ENCODE measurements around the gene GFRA3. TPM values are rescaled to one million over a fixed set of nuclear protein-coding genes. Genes with fewer than 3 reads are reported as not detected.

GFRA3 gene
- total RNA-seq, 5 donors from 2014 or later (not counting 1 experiment from before 2014, with no cell fraction given), result not detected

DNA sequence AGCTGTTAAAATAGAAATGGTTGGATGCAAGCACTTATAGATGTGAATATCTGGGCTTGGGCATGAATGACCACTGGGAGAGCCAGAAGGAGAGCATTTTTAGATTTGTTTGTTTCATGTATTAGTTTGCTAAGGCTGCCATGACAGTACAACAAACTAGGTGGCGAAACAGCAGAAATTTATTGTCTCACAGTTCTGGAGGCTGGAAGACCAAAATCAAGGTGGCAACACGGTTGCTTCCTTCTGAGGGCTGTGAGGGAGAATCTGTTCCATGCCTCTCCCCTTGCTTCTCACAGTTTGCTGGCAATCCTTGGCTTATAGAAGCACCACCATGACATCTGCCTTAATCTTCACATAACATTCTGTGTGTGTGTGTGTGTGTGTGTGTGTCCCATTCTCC lies 41.1 kb downstream of the GFRA3 start:
- no CpG with 5 or more reads among the region's 2 CpGs for WGBS (ENCODE audit: insufficient coverage)
- Mint-ChIP-seq H3K27ac (no peak overlapping the region), H3K4me1 (no peaks in the 10 kb centered on the region), H3K4me3 (no peak overlapping the region), H3K27me3 (peaks cover 13 to 21% of the 10 kb centered on the region in 2 donors), H3K9me3 (no peaks in the 10 kb centered on the region), H3K36me3 (no peaks in the 10 kb centered on the region)
- ChIA-PET CTCF (interaction anchor here in 1 of 2 donors (0.6 kb wide), 1 partner anchor 1029 kb away, joined by 4 read pairs; no protein-coding TSS in a partner anchor), POLR2A (no interaction called here)
- DNase-seq (no peak), ATAC-seq (replicated peaks in 1 of 4) (no peak)
- no peak overlapping the region for H3K27ac ChIP-seq (ENCODE audit: low read length)
- no peaks in the 10 kb centered on the region for H3K36me3 ChIP-seq (ENCODE audit: control insufficient read depth in 2 of 2, extremely low read depth in 1 of 2, insufficient read depth in 1 of 2, low read length in 1 of 2)
- no peak overlapping the region for H3K4me3 ChIP-seq (ENCODE audit: control insufficient read depth in 1 of 2, extremely low read depth in 1 of 2, low read length in 1 of 2)
- H3K4me1 ChIP-seq (ENCODE audit: control insufficient read depth in 1 of 2, extremely low read depth in 1 of 2, insufficient read depth in 2 of 2, low read length in 2 of 2), result no peaks in the 10 kb centered on the region
- peaks cover 0 to 14% of the 10 kb centered on the region in 2 experiments for H3K27me3 ChIP-seq (replicated peaks in 1 of 2; ENCODE audit: control insufficient read depth in 2 of 2, extremely low read depth in 1 of 2, insufficient read depth in 2 of 2, low read length in 1 of 2)
- no peaks in the 10 kb centered on the region for H3K9me3 ChIP-seq

DNA sequence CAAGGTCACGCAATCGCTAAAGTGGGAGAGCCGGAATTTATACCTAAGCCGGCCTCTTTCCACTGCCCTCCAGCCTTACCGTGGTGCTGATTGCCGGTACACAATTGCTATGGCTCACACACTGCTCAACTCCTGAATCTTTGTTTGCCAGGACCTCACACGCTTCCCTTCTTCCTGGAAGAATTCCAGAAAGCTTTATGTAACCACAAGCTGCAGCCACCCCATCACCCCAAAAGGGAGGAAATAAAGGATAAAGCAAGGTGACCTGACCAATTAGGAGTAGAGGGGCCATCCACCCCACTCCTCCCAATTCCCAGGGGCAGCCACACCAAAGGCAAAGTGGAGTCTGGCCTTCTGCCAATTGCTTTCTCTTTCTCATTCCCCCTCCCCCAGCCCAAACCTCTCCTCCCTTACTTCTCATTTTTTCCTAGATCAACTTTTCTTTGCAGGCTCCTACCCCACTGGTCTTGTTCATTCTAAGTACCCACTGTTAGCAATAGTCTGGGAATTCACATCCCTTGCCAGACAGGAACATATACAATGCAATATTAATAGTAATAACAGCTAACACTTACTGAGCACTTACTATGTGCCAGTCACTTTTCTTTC lies 43.3 kb downstream of the GFRA3 start:
- ChIA-PET POLR2A (interaction anchor here in 1 of 2 donors (0.7 kb wide), 1 partner anchor 663 kb away, joined by 3 read pairs; no protein-coding TSS in a partner anchor), CTCF (no interaction called here)
- Mint-ChIP-seq H3K27ac (no peak overlapping the region), H3K27me3 (peaks cover 13 to 21% of the 10 kb centered on the region in 2 donors), H3K4me3 (no peak overlapping the region), H3K36me3 (peaks cover under 1% of the 10 kb centered on the region), H3K9me3 (peaks cover 0 to 4% (median under 1%) of the 10 kb centered on the region in 3 donors), H3K4me1 (no peaks in the 10 kb centered on the region)
- H3K4me1 ChIP-seq (ENCODE audit: control insufficient read depth in 1 of 2, extremely low read depth in 1 of 2, insufficient read depth in 2 of 2, low read length in 2 of 2), result no peaks in the 10 kb centered on the region
- ATAC-seq (replicated peaks in 1 of 4) (no peak), DNase-seq (no peak)
- no peak overlapping the region for H3K27ac ChIP-seq (ENCODE audit: low read length)
- H3K36me3 ChIP-seq (ENCODE audit: control insufficient read depth in 2 of 2, extremely low read depth in 1 of 2, insufficient read depth in 1 of 2, low read length in 1 of 2), result no peaks in the 10 kb centered on the region
- H3K4me3 ChIP-seq (ENCODE audit: control insufficient read depth in 1 of 2, extremely low read depth in 1 of 2, low read length in 1 of 2), result no peak overlapping the region
- peaks cover 0 to 14% of the 10 kb centered on the region in 2 experiments for H3K27me3 ChIP-seq (replicated peaks in 1 of 2; ENCODE audit: control insufficient read depth in 2 of 2, extremely low read depth in 1 of 2, insufficient read depth in 2 of 2, low read length in 1 of 2)
- H3K9me3 ChIP-seq, result no peaks in the 10 kb centered on the region
- WGBS (ENCODE audit: insufficient coverage), result 89% methylated on average over 5 of the region's 7 CpGs

GRCh38 chr5:138230261-138230660 lies 44.2 kb downstream of the GFRA3 start:
- Mint-ChIP-seq H3K4me3 (no peak overlapping the region), H3K27ac (no peak overlapping the region), H3K27me3 (peaks cover 13 to 20% of the 10 kb centered on the region in 2 donors), H3K4me1 (no peaks in the 10 kb centered on the region), H3K36me3 (peaks cover 2% of the 10 kb centered on the region), H3K9me3 (peaks cover 0 to 7% (median 6%) of the 10 kb centered on the region in 3 donors)
- no peaks in the 10 kb centered on the region for H3K9me3 ChIP-seq
- CTCF ChIA-PET, result interaction anchor here in 1 of 2 donors (0.7 kb wide), 2 partner anchors 208 to 1974 kb away, joined by 4 read pairs; no protein-coding TSS in a partner anchor
- no peaks in the 10 kb centered on the region for H3K4me1 ChIP-seq (ENCODE audit: control insufficient read depth in 1 of 2, extremely low read depth in 1 of 2, insufficient read depth in 2 of 2, low read length in 2 of 2)
- H3K27ac ChIP-seq (ENCODE audit: low read length), result no peak overlapping the region
- H3K4me3 ChIP-seq (ENCODE audit: control insufficient read depth in 1 of 2, extremely low read depth in 1 of 2, low read length in 1 of 2), result no peak overlapping the region
- no peaks in the 10 kb centered on the region for H3K36me3 ChIP-seq (ENCODE audit: control insufficient read depth in 2 of 2, extremely low read depth in 1 of 2, insufficient read depth in 1 of 2, low read length in 1 of 2)
- POLR2A ChIA-PET, result no interaction called here
- peaks cover 0 to 15% of the 10 kb centered on the region in 2 experiments for H3K27me3 ChIP-seq (replicated peaks in 1 of 2; ENCODE audit: control insufficient read depth in 2 of 2, extremely low read depth in 1 of 2, insufficient read depth in 2 of 2, low read length in 1 of 2)
- DNase-seq, result no peak
- no peak for ATAC-seq (replicated peaks in 1 of 4)

DNA sequence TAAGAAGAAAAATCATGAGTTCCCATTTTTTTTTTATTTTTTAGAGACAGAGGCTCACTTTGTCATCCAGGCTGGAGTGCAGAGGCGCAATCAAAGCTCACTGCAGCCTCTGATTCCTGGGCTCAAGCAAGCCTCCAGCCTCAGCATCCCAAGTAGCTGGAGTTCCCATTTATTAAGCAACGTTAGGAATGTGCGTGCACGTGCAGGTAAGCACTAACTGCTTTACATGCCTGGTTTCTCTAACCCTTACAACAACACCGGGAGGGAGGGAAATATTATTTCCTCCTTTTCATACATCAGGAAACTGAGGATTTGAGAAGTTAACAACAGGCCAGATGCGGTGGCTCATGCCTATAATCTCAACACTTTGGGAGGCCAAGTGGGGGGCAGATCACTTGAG lies 45.0 kb downstream of the GFRA3 start:
- POLR2A ChIA-PET, result interaction anchor here in 1 of 2 donors (0.5 kb wide), 1 partner anchor 273 kb away, joined by 3 read pairs; no protein-coding TSS in a partner anchor
- H3K4me3 Mint-ChIP-seq, result no peak overlapping the region
- H3K4me1 Mint-ChIP-seq, result no peaks in the 10 kb centered on the region
- H3K9me3 Mint-ChIP-seq, result peaks cover 0 to 7% (median 6%) of the 10 kb centered on the region in 3 donors
- Histone ChIP-seq H3K4me1 (ENCODE audit: control insufficient read depth in 1 of 2, extremely low read depth in 1 of 2, insufficient read depth in 2 of 2, low read length in 2 of 2) (no peaks in the 10 kb centered on the region), H3K27me3 (replicated peaks in 1 of 2; ENCODE audit: control insufficient read depth in 2 of 2, extremely low read depth in 1 of 2, insufficient read depth in 2 of 2, low read length in 1 of 2) (peaks cover 0 to 15% of the 10 kb centered on the region in 2 experiments), H3K36me3 (ENCODE audit: control insufficient read depth in 2 of 2, extremely low read depth in 1 of 2, insufficient read depth in 1 of 2, low read length in 1 of 2) (no peaks in the 10 kb centered on the region), H3K9me3 (no peaks in the 10 kb centered on the region), H3K4me3 (ENCODE audit: control insufficient read depth in 1 of 2, extremely low read depth in 1 of 2, low read length in 1 of 2) (no peak overlapping the region), H3K27ac (ENCODE audit: low read length) (no peak overlapping the region)
- WGBS (ENCODE audit: insufficient coverage), result 100% methylated on average over 1 of the region's 6 CpGs
- peaks cover 9 to 21% of the 10 kb centered on the region in 2 donors for H3K27me3 Mint-ChIP-seq
- H3K36me3 Mint-ChIP-seq, result peaks cover 2% of the 10 kb centered on the region
- ATAC-seq (replicated peaks in 1 of 4) (no peak), DNase-seq (no peak)
- H3K27ac Mint-ChIP-seq, result no peak overlapping the region
- CTCF ChIA-PET, result no interaction called here

GRCh38 chr5:138226910-138227309 lies 47.5 kb downstream of the GFRA3 start:
- no peak for ATAC-seq (replicated peaks in 1 of 4)
- H3K27me3 Mint-ChIP-seq, result peaks cover 6 to 16% of the 10 kb centered on the region in 2 donors
- H3K9me3 Mint-ChIP-seq, result peaks cover 0 to 7% (median 6%) of the 10 kb centered on the region in 3 donors
- peak overlapping the region in 1 of 2 donors; percentile 10 for H3K4me3 ChIP-seq (ENCODE audit: control insufficient read depth in 1 of 2, extremely low read depth in 1 of 2, low read length in 1 of 2)
- no peak for DNase-seq
- H3K27ac Mint-ChIP-seq, result no peak overlapping the region
- H3K4me1 Mint-ChIP-seq, result peaks cover 0 to 5% (median 3%) of the 10 kb centered on the region in 3 donors
- peaks cover 3 to 24% of the 10 kb centered on the region in 2 experiments for H3K27me3 ChIP-seq (replicated peaks in 1 of 2; ENCODE audit: control insufficient read depth in 2 of 2, extremely low read depth in 1 of 2, insufficient read depth in 2 of 2, low read length in 1 of 2)
- H3K36me3 ChIP-seq (ENCODE audit: control insufficient read depth in 2 of 2, extremely low read depth in 1 of 2, insufficient read depth in 1 of 2, low read length in 1 of 2), result no peaks in the 10 kb centered on the region
- no peak overlapping the region for H3K4me3 Mint-ChIP-seq
- no peak overlapping the region for H3K27ac ChIP-seq (ENCODE audit: low read length)
- peaks cover 2% of the 10 kb centered on the region for H3K36me3 Mint-ChIP-seq
- H3K9me3 ChIP-seq, result no peaks in the 10 kb centered on the region
- POLR2A ChIA-PET, result interaction anchor here in 1 of 2 donors (0.6 kb wide), 1 partner anchor 1109 kb away, joined by 9 read pairs; no protein-coding TSS in a partner anchor
- H3K4me1 ChIP-seq (ENCODE audit: control insufficient read depth in 1 of 2, extremely low read depth in 1 of 2, insufficient read depth in 2 of 2, low read length in 2 of 2), result peaks cover 0 to 4% of the 10 kb centered on the region in 2 experiments
- CTCF ChIA-PET, result interaction anchor here in 1 of 2 donors (0.5 kb wide), 1 partner anchor 56 kb away, joined by 3 read pairs; no protein-coding TSS in a partner anchor

DNA sequence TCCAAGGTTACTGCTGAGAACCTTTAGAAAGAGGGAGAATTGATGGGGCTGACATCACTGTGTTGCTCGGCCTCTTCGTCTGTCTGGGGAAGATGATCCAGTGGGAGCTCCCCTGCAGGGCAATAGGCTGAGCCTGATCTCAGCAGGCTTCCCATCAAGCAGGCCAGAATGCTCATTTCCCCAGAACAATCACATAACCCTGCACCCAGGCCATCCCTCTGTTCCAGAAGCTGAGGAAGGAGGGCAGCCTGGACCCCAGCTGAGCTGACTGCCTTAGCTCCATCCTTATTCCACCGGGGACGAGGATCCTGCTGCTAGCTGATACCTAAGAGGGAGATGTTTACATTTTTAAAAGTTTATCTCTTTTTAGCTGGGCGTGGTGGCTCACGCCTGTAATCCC lies 49.7 kb downstream of the GFRA3 start:
- H3K27me3 ChIP-seq (replicated peaks in 1 of 2; ENCODE audit: control insufficient read depth in 2 of 2, extremely low read depth in 1 of 2, insufficient read depth in 2 of 2, low read length in 1 of 2), result peaks cover 3 to 24% of the 10 kb centered on the region in 2 experiments
- Mint-ChIP-seq H3K36me3 (peaks cover 2% of the 10 kb centered on the region), H3K4me3 (no peak overlapping the region), H3K9me3 (peaks cover 0 to 7% (median 6%) of the 10 kb centered on the region in 3 donors), H3K27me3 (peaks cover 0 to 21% of the 10 kb centered on the region in 2 donors), H3K4me1 (peaks cover 0 to 5% (median 3%) of the 10 kb centered on the region in 3 donors), H3K27ac (no peak overlapping the region)
- H3K36me3 ChIP-seq (ENCODE audit: control insufficient read depth in 2 of 2, extremely low read depth in 1 of 2, insufficient read depth in 1 of 2, low read length in 1 of 2), result no peaks in the 10 kb centered on the region
- CTCF ChIA-PET, result no interaction called here
- H3K4me3 ChIP-seq (ENCODE audit: control insufficient read depth in 1 of 2, extremely low read depth in 1 of 2, low read length in 1 of 2), result no peak overlapping the region
- no peak overlapping the region for H3K27ac ChIP-seq (ENCODE audit: low read length)
- WGBS (ENCODE audit: insufficient coverage), result no CpG with 5 or more reads among the region's 6 CpGs
- no peak for DNase-seq
- peaks cover 0 to 4% of the 10 kb centered on the region in 2 experiments for H3K4me1 ChIP-seq (ENCODE audit: control insufficient read depth in 1 of 2, extremely low read depth in 1 of 2, insufficient read depth in 2 of 2, low read length in 2 of 2)
- POLR2A ChIA-PET, result interaction anchor here (0.5 to 0.6 kb wide), 2 partner anchors 84 to 469 kb away, joined by 4 to 7 read pairs; no protein-coding TSS in a partner anchor
- H3K9me3 ChIP-seq, result no peaks in the 10 kb centered on the region
- no peak for ATAC-seq (replicated peaks in 1 of 4)
